Lung (tissue), 12 donors: Measurements from ENCODE around the gene KCND3. TPM values are rescaled to one million over a fixed set of nuclear protein-coding genes. Genes with fewer than 3 reads are reported as not detected.

ENCODE experiments used
- ATAC-seq: fragments of 200-7000 bp; cut with Tn5 transposase; one replicate; pipeline ENCODE4 v1.9.1; 2020; ENCODE audit warnings: moderate number of reproducible peaks; ENCODE audit not compliant: insufficient read depth, low FRiP score
- DNase-seq, 3 donors: peaks; one replicate each; pipeline ENCODE4 v3.0.0-alpha.2; 2013 to 2017
- H3K27ac ChIP-seq, 2 donors: one replicate each; pipeline ENCODE4 v1.5.1; 2013; ENCODE audit warnings: mild to moderate bottlenecking in 2 of 2, moderate library complexity in 2 of 2, control low read depth in 1 of 2, inconsistent platforms in 1 of 2, low read depth in 1 of 2, low read length in 1 of 2
- H3K27me3 ChIP-seq, 3 donors: one replicate each; pipeline ENCODE4 v1.5.1; 2013; ENCODE audit warnings: low read length in 2 of 3; ENCODE audit not compliant: control insufficient read depth in 3 of 3, insufficient read depth in 3 of 3
- H3K36me3 ChIP-seq, 4 donors: one replicate each; pipeline ENCODE4 v1.5.1; 2013; ENCODE audit warnings: low read length in 4 of 4, mild to moderate bottlenecking in 1 of 4, moderate library complexity in 1 of 4; ENCODE audit not compliant: control insufficient read depth in 4 of 4, insufficient read depth in 4 of 4
- H3K4me1 ChIP-seq, 5 donors: one replicate each; pipeline ENCODE4 v1.5.1; 2013; ENCODE audit warnings: low read length in 5 of 5, mild to moderate bottlenecking in 2 of 5, moderate library complexity in 1 of 5; ENCODE audit not compliant: control insufficient read depth in 5 of 5, insufficient read depth in 5 of 5
- H3K4me3 ChIP-seq: one replicate; pipeline ENCODE4 v1.5.1; 2013; ENCODE audit warnings: mild to moderate bottlenecking, control low read depth, moderate library complexity
- H3K9ac ChIP-seq, 2 donors: one replicate each; pipeline ENCODE4 v1.5.1; 2013; ENCODE audit warnings: low read length in 2 of 2, control low read depth in 1 of 2; ENCODE audit not compliant: insufficient read depth in 1 of 2
- H3K9me3 ChIP-seq, 4 donors: one replicate each; pipeline ENCODE4 v1.5.1; 2013; ENCODE audit warnings: low read length in 3 of 4, mild to moderate bottlenecking in 1 of 4, moderate library complexity in 1 of 4; ENCODE audit not compliant: control insufficient read depth in 4 of 4, insufficient read depth in 3 of 4
- WGBS, 2 donors: extraction: QIAGEN DNeasy Blood & Tissue Kit; methylation state at CpG; one replicate each; pipeline ENCODE4 v1.1.7; 2013; 5-methylcytosine and 5-hydroxymethylcytosine counted together
- polyA plus RNA-seq, 2 donors: library from polyadenylated mRNA; stranded (reverse); fragments of 200-250 nt; gene quantifications; one replicate each; pipeline ENCODE4 v1.2.1, GENCODE V29; 2013
- total RNA-seq, 2 donors: library from RNA; depleted of rRNA in 1 of 2; stranded (reverse); fragments of >200 nt in 1 of 2; gene quantifications; one replicate each; pipeline ENCODE4 v1.2.1, GENCODE V29; 2014 to 2021
- TF ChIP-seq, protein P1 (sequence below): IDR thresholded peaks from 2 replicates; pipeline ENCODE4 v1.5.1; 2012; ENCODE audit warnings: mild to moderate bottlenecking; ENCODE audit errors: control extremely low read depth, extremely low read depth
- donor health status: control.
- donor health status: control.
- donor health status: Bipolar disorder and iron deficiency.
- donor health status: healthy.
- donor health status: DM: yes; HTN: yes; CAD: no.

The KCND3 gene
- total and polyA plus RNA-seq, 4 donors: 1.3 to 12.1 (median 4.9) TPM

DNA sequence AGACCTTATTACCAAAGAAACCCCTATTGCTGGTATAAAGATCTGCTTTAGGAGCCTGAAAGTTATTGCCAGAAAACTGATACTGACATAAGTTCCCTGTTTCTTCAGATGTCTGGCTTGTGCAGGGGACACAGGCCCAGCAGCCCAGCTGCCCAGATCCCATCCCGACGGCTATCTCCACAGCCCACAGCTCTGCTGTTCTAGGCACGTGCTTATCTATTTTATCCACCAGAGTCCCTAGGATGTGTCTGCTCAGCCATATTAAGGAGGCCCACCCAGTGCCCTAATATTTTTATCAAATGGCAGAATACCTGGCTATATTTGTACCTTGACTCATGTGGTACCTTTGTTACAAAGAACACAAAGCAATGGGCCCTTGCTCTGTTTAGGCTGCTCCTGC is 174.8 kb downstream of the KCND3 start:
- ATAC-seq: no peak
- TF ChIP-seq, protein P1, sequence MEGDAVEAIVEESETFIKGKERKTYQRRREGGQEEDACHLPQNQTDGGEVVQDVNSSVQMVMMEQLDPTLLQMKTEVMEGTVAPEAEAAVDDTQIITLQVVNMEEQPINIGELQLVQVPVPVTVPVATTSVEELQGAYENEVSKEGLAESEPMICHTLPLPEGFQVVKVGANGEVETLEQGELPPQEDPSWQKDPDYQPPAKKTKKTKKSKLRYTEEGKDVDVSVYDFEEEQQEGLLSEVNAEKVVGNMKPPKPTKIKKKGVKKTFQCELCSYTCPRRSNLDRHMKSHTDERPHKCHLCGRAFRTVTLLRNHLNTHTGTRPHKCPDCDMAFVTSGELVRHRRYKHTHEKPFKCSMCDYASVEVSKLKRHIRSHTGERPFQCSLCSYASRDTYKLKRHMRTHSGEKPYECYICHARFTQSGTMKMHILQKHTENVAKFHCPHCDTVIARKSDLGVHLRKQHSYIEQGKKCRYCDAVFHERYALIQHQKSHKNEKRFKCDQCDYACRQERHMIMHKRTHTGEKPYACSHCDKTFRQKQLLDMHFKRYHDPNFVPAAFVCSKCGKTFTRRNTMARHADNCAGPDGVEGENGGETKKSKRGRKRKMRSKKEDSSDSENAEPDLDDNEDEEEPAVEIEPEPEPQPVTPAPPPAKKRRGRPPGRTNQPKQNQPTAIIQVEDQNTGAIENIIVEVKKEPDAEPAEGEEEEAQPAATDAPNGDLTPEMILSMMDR: no peak
- Histone ChIP-seq H3K36me3 (no peaks in the 10 kb centered on the region), H3K4me1 (no peaks in the 10 kb centered on the region), H3K27ac (no peak overlapping the region), H3K9me3 (no peaks in the 10 kb centered on the region), H3K9ac (no peak overlapping the region), H3K4me3 (no peak overlapping the region), H3K27me3 (peaks cover 0 to 8% (median 0%) of the 10 kb centered on the region in 3 donors)
- WGBS, 2 donors: 71 to 89% methylated on average over 3 of the region's 3 CpGs
- DNase-seq: no peak

DNA sequence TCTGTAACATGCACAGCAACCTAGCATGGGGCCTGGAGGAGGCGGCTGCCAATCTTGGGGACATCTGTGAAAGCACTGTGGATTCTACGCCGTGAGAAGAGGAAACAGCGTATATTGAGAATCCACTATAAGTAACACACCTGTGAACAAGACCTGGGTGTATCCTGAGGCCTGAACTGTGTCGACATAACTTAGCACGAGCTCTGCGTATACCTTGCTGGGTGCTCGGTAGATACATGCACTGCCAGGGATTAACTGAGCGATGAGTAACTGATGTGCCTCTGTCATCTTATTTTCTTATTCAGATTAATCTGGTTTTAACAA is 175.2 kb downstream of the KCND3 start:
- Histone ChIP-seq H3K27ac (no peak overlapping the region), H3K36me3 (no peaks in the 10 kb centered on the region), H3K4me1 (no peaks in the 10 kb centered on the region), H3K9ac (no peak overlapping the region), H3K27me3 (peaks cover 0 to 8% (median 0%) of the 10 kb centered on the region in 3 donors), H3K4me3 (no peak overlapping the region), H3K9me3 (no peaks in the 10 kb centered on the region)
- WGBS, 2 donors: 97% methylated on average over 9 of the region's 9 CpGs
- TF ChIP-seq, protein P1: no peak
- no peak for ATAC-seq
- DNase-seq: no peak

DNA sequence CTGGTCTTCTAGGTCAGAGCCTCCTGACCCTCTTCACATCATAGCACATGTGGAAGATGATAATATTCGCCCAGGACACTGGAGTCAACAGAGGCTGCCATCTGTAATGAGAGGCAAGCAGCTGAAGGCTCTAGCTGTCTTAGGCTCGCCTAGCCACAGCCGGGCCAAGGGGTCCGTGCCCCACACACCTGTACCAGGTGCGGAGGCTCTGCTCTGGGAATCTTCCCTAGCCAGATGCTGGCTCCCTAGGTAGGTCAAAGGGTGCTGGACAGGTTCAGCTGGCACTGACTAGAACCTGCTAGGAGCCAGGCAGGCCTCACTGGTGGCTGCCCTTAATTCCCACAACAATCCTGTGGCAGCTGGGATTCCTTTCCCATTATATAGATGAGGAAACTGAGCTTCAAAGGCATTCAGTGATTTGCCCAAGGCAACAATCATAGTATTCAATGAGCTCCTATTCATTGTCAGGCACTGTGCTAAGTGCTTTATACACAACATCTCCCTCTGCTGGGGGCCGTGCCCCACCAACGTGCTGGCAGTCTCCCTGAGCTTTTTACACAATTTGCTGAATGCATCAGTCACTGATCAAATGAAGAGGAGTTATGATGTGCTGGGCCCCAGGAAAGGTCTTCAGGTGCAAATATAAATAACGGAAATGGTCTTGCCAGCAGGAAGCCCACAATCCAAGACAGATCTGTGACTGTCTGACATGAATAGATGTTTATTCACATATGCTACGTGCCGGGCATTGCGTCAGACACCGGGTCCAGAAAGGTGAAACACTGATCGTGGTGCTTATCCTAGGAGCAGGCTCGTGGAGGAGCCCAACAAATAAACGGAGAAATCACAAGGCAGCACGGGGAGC is 175.8 kb downstream of the KCND3 start:
- TF ChIP-seq, protein P1: no peak
- Histone ChIP-seq H3K27me3 (peaks cover 0 to 8% (median 0%) of the 10 kb centered on the region in 3 donors), H3K4me1 (no peaks in the 10 kb centered on the region), H3K9ac (no peak overlapping the region), H3K27ac (no peak overlapping the region), H3K4me3 (no peak overlapping the region), H3K36me3 (no peaks in the 10 kb centered on the region), H3K9me3 (no peaks in the 10 kb centered on the region)
- no peak for DNase-seq
- ATAC-seq: no peak
- WGBS, 2 donors: 62 to 69% methylated on average over 16 of the region's 16 CpGs
